Activated CD8-positive, alpha-beta memory T cell treated with anti-CD3 and anti-CD28 coated beads for 4 hours (primary cell): ENCODE measurements around the gene TMEM269.
A peak's percentile ranks its signal among the peaks of the same experiment; 100 is the strongest.

Source experiments
- DNase-seq, 2 donors: peaks; one replicate each; pipeline ENCODE4 v3.0.0-alpha.2; 2020; ENCODE audit warnings: low read depth in 2 of 2

The TMEM269 gene

GRCh38 chr1:42821690-42822089, 36.9 kb downstream of the TMEM269 start:
- no peak for DNase-seq

GRCh38 chr1:42822800-42823392, 38.1 kb downstream of the TMEM269 start:
- no peak for DNase-seq

- DNase-seq: no peak
Measured at GRCh38 chr1:42824481-42825035, 39.8 kb downstream of the TMEM269 start.

- DNase-seq: no peak
Measured at GRCh38 chr1:42825036-42825851, 40.5 kb downstream of the TMEM269 start.

- DNase-seq: no peak
Measured at GRCh38 chr1:42830631-42831030, 45.8 kb downstream of the TMEM269 start.

- DNase-seq: no peak
Measured at GRCh38 chr1:42831273-42831672, 46.5 kb downstream of the TMEM269 start.

- no peak for DNase-seq
Measured at GRCh38 chr1:42832641-42833240, 48.0 kb downstream of the TMEM269 start.

- no peak for DNase-seq
Measured at GRCh38 chr1:42833981-42834380, 49.2 kb downstream of the TMEM269 start.

- no peak for DNase-seq
Measured at GRCh38 chr1:42834803-42835202, 50.0 kb downstream of the TMEM269 start.

- DNase-seq: no peak
Measured at GRCh38 chr1:42835422-42835821, 50.6 kb downstream of the TMEM269 start.

GRCh38 chr1:42837709-42838108, 52.9 kb downstream of the TMEM269 start:
- DNase-seq: no peak

- no peak for DNase-seq
Measured at GRCh38 chr1:42838482-42839190, 53.8 kb downstream of the TMEM269 start.

- no peak for DNase-seq
Measured at GRCh38 chr1:42841010-42841409, 56.2 kb downstream of the TMEM269 start.

GRCh38 chr1:42841440-42842147, 56.8 kb downstream of the TMEM269 start:
- no peak for DNase-seq

GRCh38 chr1:42844592-42845140, 59.9 kb downstream of the TMEM269 start:
- DNase-seq: no peak

GRCh38 chr1:42845193-42845592, 60.4 kb downstream of the TMEM269 start:
- DNase-seq: no peak

- no peak for DNase-seq
Measured at GRCh38 chr1:42845866-42846256, 61.1 kb downstream of the TMEM269 start.

GRCh38 chr1:42846257-42847110, 61.7 kb downstream of the TMEM269 start, which contains the start of gene ZNF691:
ZNF691 (plus strand) TSS chr1:42846613; CDS start chr1:42849659, 3,046 bp downstream.
- peak; percentile 66 to 82 for DNase-seq

- DNase-seq: no peak
Measured at GRCh38 chr1:42847111-42847595, 62.4 kb downstream of the TMEM269 start.
